GM12891 (cell line): ENCODE measurements around the gene FMC1.

Experiments
- POLR2A ChIP-seq: IDR thresholded peaks from 2 replicates; pipeline ENCODE4 v1.6.1; 2011; ENCODE audit warnings: low read depth, low read length, control low read depth
- SPI1 ChIP-seq: IDR thresholded peaks from 2 replicates; pipeline ENCODE4 v1.6.1; 2011; ENCODE audit warnings: low read depth, low read length, control low read depth

DNA sequence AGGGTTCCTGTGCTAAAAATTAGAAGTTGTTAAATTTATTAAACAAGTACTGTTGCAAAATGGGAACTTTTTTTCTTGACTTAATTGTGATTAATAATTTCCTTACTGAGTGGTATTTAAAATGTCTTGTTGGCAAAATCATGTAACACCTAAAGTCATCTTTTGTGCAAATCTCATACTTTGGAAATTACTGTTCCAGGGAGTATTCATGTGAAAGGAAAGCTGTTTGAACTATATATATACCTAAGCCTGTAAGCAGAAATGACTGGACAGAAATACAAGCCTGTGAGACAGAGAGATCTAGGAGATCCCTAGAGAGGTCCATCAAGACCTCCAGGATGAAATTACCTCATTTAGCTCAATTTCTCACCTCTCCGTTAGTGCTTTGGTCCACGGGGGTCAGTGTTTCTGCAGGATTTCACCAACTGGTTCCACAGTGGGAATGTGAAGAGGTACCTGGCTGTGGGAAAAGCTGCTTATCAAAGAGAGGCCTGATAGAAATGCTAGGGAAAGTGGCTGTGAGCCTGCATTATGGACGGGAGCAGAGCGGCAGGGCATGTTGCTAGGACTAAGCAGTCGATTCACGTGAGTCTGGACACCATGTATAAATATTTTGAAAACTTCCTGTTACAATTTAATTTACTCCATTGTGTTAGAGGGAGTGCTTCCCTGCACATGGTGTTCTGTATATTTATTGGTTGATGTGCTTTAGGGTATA is 26.5 kb downstream of the FMC1 start:
- TF ChIP-seq SPI1 (no peak), POLR2A (no peak)
